ENCODE data around the gene PDE4D. TPM values are rescaled to one million over a fixed set of nuclear protein-coding genes. Genes with fewer than 3 reads are reported as not detected.

Gene PDE4D
- total RNA-seq, 4 donors from 2014 or later: 14.7 to 36.3 (median 24.7) TPM

DNA sequence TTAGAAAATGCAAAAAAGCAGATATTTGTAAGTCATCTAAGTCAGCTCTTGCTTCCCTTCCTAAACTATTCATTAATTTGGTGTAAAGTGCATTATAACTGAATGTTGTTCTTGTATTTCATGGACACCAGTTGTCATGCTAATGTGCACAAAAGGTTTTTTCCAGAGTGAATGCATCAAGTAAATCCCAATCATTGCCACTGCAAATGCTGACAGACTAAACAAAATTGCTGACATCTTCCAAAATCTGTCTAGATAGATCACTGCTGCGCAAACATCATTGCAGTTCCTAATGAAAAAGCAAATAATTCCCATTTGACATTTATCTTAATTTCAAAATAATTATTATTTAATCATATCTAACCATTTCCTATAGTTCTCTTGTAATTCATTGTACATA, 161.7 kb downstream of the PDE4D start:
- Histone ChIP-seq H3K4me3 (replicated peaks in 1 of 3) (no peak overlapping the region), H3K27ac (no peak overlapping the region), H3K36me3 (no peaks in the 10 kb centered on the region), H3K9me3 (no peaks in the 10 kb centered on the region), H3K27me3 (no peaks in the 10 kb centered on the region), H3K4me1 (no peaks in the 10 kb centered on the region)
- intact Hi-C loops (cut with DNase I): no loop called here
- no peak for DNase-seq
- 99 to 100% methylated on average over 1 of the region's 1 CpG for WGBS, 2 donors
- TF ChIP-seq POLR2A (IDR thresholded peaks at IDR 0.05): no peak
- TF ChIP-seq, protein P1, sequence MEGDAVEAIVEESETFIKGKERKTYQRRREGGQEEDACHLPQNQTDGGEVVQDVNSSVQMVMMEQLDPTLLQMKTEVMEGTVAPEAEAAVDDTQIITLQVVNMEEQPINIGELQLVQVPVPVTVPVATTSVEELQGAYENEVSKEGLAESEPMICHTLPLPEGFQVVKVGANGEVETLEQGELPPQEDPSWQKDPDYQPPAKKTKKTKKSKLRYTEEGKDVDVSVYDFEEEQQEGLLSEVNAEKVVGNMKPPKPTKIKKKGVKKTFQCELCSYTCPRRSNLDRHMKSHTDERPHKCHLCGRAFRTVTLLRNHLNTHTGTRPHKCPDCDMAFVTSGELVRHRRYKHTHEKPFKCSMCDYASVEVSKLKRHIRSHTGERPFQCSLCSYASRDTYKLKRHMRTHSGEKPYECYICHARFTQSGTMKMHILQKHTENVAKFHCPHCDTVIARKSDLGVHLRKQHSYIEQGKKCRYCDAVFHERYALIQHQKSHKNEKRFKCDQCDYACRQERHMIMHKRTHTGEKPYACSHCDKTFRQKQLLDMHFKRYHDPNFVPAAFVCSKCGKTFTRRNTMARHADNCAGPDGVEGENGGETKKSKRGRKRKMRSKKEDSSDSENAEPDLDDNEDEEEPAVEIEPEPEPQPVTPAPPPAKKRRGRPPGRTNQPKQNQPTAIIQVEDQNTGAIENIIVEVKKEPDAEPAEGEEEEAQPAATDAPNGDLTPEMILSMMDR (IDR thresholded peaks at IDR 0.05): no peak

GRCh38 chr5:59729820-59730219, 163.7 kb downstream of the PDE4D start:
- no peak for DNase-seq
- no peaks in the 10 kb centered on the region for H3K4me1 ChIP-seq
- intact Hi-C loops (cut with DNase I): no loop called here
- TF ChIP-seq, protein P1 (IDR thresholded peaks at IDR 0.05): no peak
- no peak for TF ChIP-seq POLR2A (IDR thresholded peaks at IDR 0.05)
- no peaks in the 10 kb centered on the region for H3K27me3 ChIP-seq
- no peaks in the 10 kb centered on the region for H3K9me3 ChIP-seq
- H3K27ac ChIP-seq: no peak overlapping the region
- no peak overlapping the region for H3K4me3 ChIP-seq (replicated peaks in 1 of 3)
- no peaks in the 10 kb centered on the region for H3K36me3 ChIP-seq
- WGBS, 2 donors: 87 to 92% methylated on average over 2 of the region's 2 CpGs

- Histone ChIP-seq H3K9me3 (no peaks in the 10 kb centered on the region), H3K36me3 (no peaks in the 10 kb centered on the region), H3K27me3 (no peaks in the 10 kb centered on the region), H3K27ac (no peak overlapping the region), H3K4me1 (no peaks in the 10 kb centered on the region), H3K4me3 (replicated peaks in 1 of 3) (no peak overlapping the region)
- WGBS, 2 donors: 96 to 97% methylated on average over 3 of the region's 3 CpGs
- TF ChIP-seq POLR2A (IDR thresholded peaks at IDR 0.05): no peak
- TF ChIP-seq, protein P1 (IDR thresholded peaks at IDR 0.05): no peak
- no peak for DNase-seq
- intact Hi-C loops (cut with DNase I): no loop called here
Observed at GRCh38 chr5:59729357-59729756, 164.2 kb downstream of the PDE4D start.

GRCh38 chr5:59728356-59728755, 165.2 kb downstream of the PDE4D start:
- TF ChIP-seq POLR2A (IDR thresholded peaks at IDR 0.05): no peak
- TF ChIP-seq, protein P1 (IDR thresholded peaks at IDR 0.05): no peak

GRCh38 chr5:59727186-59727585, 166.3 kb downstream of the PDE4D start:
- TF ChIP-seq, protein P1 (IDR thresholded peaks at IDR 0.05): no peak
- TF ChIP-seq POLR2A (IDR thresholded peaks at IDR 0.05): no peak
- no peaks in the 10 kb centered on the region for H3K36me3 ChIP-seq
- 88 to 94% methylated on average over 2 of the region's 2 CpGs for WGBS, 2 donors
- no peaks in the 10 kb centered on the region for H3K27me3 ChIP-seq
- DNase-seq: no peak
- H3K9me3 ChIP-seq: no peaks in the 10 kb centered on the region
- H3K27ac ChIP-seq: no peak overlapping the region
- intact Hi-C loops (cut with DNase I): no loop called here
- H3K4me3 ChIP-seq (replicated peaks in 1 of 3): no peak overlapping the region
- H3K4me1 ChIP-seq: no peaks in the 10 kb centered on the region

More at GRCh38 chr5:59728356-59728755, 165.2 kb downstream of the PDE4D start:
- DNase-seq: no peak
- H3K9me3 ChIP-seq: no peaks in the 10 kb centered on the region
- no peaks in the 10 kb centered on the region for H3K27me3 ChIP-seq
- WGBS, 2 donors: 44 to 51% methylated on average over 1 of the region's 1 CpG
- H3K36me3 ChIP-seq: no peaks in the 10 kb centered on the region
- intact Hi-C loops (cut with DNase I): no loop called here
- H3K27ac ChIP-seq: no peak overlapping the region
- H3K4me1 ChIP-seq: no peaks in the 10 kb centered on the region
- no peak overlapping the region for H3K4me3 ChIP-seq (replicated peaks in 1 of 3)
